GM12865 (cell line): ENCODE measurements around the gene NEDD8.

Experiments
- DNase-seq: peaks from one replicate; pipeline ENCODE4 v3.0.0; 2010; ENCODE audit warnings: low read depth
- H3K4me3 ChIP-seq: 2 replicates; pipeline ENCODE4 v1.5.1; 2011; ENCODE audit warnings: mild to moderate bottlenecking, low read depth, low read length, control low read depth
- TF ChIP-seq, protein P1 (sequence below): IDR thresholded peaks from 2 replicates; pipeline ENCODE4 v1.5.1; 2011; ENCODE audit warnings: low read length, control low read depth, low read depth, inconsistent platforms; ENCODE audit not compliant: insufficient read depth; ENCODE audit errors: missing control alignments

NEDD8 gene

DNA sequence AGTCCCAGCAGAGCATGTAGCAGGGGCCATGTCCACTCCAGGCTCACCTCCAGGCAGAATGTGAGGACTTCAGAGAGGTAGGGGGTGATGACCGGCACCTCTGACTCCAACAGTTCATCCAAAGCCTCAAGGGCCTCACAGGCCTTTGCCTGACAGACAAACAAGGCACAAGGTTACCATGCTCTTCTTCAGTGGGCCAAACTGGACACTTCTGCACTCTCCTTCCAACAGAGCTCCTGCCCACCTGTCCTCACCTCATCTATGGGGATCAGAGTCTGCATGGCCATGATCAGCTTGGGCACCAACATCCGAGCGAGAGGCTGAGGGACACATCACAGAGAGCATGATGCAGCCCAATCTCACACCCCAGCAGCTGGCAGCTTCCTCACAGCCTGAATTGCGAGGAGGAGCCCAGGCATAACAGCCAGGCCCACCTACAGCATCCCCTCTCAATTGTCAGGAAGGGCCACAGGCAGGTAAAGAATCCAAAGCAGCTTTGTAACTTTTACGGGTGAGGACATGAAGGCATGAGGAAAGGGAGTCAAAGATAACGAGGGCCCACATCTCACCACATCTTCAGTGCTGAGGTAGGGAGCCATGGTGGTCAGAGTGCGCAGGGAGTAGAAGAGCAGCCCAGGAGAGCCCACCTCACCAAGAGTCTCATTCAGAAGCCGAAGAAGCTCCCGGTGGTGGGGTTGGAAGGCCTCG, 45.2 kb downstream of the NEDD8 start:
- no peak overlapping the region for H3K4me3 ChIP-seq
- TF ChIP-seq, protein P1, sequence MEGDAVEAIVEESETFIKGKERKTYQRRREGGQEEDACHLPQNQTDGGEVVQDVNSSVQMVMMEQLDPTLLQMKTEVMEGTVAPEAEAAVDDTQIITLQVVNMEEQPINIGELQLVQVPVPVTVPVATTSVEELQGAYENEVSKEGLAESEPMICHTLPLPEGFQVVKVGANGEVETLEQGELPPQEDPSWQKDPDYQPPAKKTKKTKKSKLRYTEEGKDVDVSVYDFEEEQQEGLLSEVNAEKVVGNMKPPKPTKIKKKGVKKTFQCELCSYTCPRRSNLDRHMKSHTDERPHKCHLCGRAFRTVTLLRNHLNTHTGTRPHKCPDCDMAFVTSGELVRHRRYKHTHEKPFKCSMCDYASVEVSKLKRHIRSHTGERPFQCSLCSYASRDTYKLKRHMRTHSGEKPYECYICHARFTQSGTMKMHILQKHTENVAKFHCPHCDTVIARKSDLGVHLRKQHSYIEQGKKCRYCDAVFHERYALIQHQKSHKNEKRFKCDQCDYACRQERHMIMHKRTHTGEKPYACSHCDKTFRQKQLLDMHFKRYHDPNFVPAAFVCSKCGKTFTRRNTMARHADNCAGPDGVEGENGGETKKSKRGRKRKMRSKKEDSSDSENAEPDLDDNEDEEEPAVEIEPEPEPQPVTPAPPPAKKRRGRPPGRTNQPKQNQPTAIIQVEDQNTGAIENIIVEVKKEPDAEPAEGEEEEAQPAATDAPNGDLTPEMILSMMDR: no peak
- no peak for DNase-seq

DNA sequence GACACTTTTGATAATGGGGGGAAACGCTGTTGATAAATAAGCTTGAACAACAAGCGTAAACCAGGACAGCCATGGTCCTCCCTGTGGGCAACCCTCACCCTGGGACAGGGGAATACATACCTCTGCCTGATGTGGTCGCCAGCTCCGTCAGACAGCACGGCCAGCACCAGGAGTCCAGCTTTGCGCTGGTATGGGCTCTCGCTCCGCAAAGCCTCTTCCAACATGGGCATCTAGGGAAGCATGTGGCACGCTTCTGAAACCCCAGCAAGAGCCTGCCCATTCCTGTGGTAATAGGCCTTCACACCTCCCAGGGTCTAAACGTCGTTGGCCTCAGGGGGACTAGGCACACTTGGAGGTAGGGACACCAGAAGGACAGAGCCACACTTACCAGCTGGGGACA, 46.4 kb downstream of the NEDD8 start:
- DNase-seq: no peak
- H3K4me3 ChIP-seq: no peak overlapping the region
- TF ChIP-seq, protein P1: no peak

DNA sequence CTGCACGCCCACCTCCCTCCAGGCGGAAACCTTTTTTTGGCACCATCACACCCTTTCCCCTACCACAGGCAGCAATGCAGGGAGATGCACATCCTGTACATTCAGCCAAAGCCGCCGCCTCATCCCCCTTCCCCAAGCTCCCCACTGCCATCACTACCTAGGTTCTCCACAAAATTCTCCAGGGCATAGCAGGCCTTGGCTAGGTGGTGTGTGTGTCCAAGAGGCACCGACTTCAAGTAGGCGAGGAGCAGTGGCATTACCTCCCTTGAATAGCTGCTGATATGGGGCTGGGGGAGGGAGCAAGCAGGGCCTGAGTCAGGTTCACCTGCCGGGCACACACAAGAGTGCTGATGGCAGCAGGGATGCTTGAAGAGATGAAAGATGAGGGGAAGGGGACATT, 47.1 kb downstream of the NEDD8 start:
- TF ChIP-seq, protein P1: no peak
- DNase-seq: no peak
- H3K4me3 ChIP-seq: no peak overlapping the region

GRCh38 chr14:24184104-24184970, 47.8 kb downstream of the NEDD8 start:
- TF ChIP-seq, protein P1: no peak
- H3K4me3 ChIP-seq: no peak overlapping the region
- no peak for DNase-seq

DNA sequence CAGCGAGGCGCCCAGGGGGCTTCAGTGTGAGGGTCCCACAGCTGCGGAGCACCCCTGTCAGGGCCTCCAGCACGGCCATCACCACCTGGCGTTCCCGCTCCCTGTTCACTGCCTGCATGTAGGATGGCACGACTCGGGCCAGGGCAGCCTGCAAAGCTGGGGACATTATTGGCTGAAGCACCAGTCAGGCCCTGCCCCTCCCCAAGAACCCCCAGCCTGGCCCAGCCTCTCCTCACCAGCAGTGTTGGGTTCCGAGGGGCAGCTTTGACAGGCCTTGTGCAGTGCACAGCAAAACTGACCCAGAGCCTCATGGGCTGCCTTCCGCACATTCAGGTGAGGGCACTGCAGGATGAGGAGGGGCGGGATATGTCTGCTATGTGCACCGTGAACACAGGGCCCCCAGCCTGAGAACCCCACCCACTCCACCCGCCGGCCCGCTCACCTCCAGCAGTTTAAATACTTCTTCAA, 49.1 kb downstream of the NEDD8 start:
- no peak overlapping the region for H3K4me3 ChIP-seq
- no peak for DNase-seq
- TF ChIP-seq, protein P1: no peak

GRCh38 chr14:24182110-24182882, 49.9 kb downstream of the NEDD8 start:
- DNase-seq: no peak
- TF ChIP-seq, protein P1: no peak
- no peak overlapping the region for H3K4me3 ChIP-seq
